ENCODE data around the gene HIVEP3.

HIVEP3 gene

DNA sequence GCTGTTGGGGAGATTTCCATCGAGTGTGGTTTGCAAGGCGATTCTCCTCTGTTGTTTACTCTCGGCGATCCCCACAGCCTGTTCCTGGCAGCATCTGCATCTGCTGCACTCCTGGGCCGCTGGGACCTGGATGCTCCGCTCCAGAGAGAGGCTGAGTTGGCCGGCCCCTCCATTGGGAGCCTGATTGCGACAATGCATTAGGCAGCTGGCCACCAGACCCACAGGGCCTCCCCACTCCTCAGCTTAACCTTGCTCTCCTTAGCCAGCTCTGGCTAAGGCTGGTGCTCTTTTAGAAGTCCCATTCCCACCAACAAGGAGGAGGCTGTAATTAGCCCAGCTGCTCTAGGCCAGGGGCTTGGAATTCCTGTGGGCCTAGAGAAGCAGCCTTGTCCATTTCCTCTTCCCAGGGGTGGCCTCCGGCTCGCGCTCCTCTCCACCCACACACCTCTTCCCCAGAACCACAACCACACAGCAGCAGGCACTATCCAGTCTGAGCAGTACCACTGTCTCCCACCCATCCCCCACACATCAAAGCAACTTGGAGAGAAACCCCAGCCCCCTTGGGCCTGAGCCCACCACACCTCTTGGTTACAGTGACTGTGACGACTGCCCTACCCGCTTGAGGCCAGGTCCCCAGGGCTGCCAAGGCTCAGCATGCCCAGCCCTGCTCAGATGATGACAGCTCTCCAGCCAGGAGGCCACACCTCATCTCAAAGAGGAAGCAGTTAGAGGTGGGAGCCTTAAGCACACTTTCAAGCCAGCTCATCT is 240.4 kb downstream of the HIVEP3 start:
- no peak for DNase-seq

DNA sequence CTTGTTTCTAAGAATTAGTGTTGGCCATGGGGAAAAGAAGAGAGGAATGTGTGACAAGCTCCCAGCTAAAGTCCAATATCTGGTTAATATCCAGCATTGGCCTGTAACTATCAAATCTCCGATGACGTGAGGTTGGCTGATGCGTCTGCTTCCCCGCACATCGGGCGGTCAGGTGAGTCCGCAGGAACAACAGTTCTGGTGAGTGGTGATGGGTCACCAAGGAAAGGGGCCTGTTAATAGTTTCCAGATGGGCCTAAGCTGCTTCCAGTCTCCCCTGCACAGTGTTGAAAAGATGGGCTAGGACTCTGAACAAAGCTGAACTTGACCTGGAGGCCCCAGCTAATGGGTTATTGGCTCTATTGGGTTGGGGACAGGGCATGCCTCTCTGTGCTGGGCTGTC is 241.1 kb downstream of the HIVEP3 start:
- no peak for DNase-seq

DNA sequence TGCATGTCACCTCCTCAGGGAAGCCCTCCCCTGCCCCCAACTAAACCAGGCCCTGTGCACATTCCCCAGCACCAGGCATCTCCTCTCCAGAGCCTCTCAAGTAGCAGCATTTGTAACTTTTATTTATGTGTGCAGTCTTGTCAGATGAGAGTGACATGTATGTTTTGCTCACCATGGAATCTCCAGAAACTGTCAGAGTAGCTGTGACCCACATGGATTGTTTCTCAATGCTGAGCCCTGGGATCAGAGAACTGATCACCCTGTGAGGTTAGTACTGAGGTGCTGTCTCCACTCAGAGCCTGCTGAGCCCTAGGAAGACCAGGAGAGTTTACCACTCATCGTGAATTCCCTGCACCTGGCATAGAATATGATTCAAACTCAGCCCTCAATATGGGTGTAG is 243.3 kb downstream of the HIVEP3 start:
- DNase-seq: no peak

DNA sequence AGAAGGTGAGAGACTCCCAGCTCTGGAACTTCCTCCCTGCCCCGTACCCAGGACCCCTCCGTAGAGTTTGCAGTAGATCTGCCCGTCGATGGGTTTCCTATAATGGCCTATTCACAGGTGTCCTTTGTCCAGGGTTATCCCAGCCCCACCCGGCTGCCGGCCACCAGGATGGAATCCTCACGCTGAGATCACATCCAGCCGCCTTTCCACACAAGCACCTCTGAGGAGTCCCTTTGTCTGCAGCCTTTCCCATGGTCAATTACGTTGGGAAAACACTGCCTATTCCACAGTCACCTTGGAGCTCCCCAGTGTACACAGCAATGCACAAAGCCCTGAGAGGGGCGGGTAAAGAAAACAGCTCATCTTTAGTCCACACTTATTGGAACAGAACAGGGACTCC is 244.2 kb downstream of the HIVEP3 start:
- no peak for DNase-seq

DNA sequence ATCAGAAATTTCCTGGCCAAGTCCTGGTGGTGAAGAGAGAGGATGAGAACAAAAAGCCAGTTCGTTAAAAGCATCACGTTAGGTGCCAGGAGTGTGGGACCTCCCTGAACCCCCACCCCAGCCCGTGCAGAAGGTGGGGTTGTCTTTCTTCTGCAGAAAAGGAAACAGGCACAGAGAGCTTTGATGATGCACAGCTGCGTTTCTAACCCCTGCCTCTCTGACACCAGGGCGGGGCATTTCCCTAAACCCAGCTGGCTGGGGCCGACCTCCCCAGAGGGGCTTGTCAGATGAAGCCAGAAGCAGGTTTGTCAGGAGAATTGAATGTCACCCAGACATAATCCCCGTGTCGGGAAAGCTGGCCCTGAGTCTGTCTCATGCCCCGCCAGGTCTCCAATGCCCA is 244.9 kb downstream of the HIVEP3 start:
- peak; percentile 33 for DNase-seq

DNA sequence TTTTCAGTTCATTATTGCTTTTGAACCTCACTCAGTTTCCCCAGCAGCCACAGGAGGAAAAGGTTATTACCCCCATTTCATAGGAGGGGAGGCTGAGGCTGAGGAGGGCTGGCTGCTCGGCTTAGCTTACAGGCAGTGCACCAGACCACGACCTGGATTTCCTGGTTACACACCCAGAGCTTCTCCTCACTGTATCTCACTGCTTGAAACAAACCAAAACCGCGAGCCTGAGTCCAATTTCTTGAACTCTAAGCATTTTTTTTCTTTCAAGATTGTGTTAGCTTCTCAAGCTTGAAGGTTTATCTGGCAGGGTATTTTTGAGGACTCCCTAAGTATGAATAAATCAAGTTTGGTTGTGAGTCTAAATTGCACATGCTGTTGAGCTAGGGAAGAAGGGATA is 245.3 kb downstream of the HIVEP3 start:
- peak; percentile 39 for DNase-seq

DNA sequence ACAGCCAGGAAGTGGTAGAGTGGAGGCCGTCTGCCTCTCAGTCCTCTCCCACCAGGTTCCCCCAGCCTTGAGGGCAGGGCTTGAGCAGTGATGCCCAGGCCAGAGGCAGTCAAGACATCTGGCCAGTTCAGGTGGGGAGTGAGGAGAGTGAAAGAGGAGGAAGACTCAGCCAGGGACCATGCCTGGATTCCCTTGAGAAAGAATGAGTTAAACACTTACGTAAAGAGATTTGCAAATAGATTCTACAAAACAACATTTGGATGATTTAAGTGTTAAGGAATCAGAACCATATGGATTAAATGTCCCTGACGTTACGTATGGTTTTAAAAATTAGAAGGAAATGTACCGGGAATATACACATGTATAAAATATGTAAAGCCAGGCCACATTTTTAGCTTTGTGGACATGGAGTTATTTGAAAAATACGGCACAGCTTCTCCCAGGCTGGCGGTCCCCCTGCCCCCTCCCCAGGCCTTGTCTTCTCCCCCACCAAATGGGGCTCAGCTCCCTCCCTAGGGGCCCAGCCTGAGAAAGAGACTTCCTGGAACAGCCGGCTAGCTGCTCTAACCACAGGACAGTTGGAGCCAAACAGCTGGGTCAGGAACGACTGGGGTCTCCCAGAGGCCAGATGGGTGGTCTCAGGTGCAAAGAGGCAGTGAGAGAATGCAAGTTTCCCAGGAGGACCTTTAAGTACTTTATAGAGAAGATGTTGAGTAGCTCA is 245.9 kb downstream of the HIVEP3 start:
- DNase-seq: no peak

DNA sequence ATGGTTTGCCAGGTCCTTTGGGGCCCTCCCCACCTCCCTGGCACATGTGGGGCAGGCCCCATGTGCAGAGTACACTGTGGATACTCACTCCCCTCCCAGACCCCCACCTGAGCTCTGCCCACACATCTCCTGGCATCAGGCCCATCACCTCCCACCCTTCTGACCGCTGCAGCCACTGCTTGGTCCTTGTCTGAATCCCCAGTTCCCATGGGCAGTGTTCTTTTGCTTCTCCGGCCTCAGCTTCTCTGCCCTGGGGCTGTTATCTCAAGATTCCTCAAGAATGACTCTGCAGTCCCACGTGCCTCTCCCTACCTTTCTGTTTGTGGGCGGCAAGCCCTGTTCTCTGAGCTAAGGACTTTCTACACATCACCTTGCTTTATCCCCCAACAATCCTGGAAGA is 246.5 kb downstream of the HIVEP3 start:
- DNase-seq: no peak

DNA sequence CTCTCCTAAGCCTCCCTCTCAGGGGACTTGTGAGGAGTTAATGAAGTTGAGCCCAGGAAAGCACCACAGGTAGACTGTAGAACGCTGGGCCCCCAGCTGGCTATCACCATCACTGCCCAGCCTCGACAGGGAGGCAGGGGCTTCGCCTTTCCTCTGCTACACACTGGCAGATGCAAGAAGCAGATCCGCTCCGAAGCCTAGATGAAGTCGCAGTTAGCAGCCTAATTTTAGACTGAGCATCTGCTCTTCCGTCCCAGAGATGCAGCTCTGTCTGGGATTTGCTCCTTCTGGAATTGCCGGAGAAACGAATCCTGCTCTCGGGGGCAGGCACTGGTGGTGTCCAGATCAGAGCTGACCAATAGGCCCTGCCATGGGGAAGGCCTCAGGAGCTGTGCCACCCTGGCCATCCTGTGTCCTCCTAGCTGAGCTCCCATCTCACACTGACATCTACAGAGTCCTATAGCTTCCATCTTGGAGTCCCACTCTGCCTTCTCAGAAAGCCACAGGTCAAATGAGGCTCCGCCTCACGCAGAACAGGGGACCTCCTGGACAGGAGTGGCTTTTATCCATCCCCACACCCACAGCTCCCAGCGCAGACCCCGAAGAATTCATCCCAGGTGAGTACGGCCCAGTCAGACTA is 247.5 kb downstream of the HIVEP3 start:
- no peak for DNase-seq

DNA sequence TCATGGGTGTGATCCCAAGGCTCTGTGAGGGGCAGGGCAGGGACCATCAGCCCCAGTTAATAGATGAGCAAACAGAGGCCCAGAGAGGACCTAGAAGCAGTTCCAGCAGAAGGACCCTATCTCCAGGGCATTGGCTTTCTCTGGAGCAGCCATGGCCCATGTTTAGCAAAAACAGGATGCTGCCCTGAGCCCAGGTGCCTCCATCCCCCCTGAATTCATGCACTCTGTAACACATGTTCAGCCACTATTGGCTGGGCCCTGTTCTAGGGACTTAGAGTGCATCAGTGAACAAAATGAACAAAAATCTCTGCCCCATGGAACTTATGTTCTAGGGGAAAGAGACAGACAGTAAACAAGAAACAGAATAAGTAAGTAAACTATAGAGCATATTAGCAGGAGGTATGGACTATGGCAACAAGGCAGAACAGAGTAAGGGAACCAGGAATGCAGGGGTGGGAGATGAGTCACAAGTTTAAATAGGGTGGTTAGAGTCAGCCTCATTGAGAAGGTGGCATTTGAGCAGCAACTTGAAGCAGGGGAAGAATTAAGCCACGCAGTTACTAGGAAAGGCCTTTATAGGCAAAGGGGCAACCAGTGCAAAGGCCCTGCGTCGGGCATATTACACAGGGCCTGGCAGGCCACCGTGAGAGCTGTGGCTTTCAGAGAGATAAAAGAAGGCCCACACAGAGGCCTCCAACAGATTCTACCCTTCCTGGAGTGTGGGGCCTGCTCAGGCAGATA is 248.3 kb downstream of the HIVEP3 start:
- DNase-seq: peak; percentile 43

DNA sequence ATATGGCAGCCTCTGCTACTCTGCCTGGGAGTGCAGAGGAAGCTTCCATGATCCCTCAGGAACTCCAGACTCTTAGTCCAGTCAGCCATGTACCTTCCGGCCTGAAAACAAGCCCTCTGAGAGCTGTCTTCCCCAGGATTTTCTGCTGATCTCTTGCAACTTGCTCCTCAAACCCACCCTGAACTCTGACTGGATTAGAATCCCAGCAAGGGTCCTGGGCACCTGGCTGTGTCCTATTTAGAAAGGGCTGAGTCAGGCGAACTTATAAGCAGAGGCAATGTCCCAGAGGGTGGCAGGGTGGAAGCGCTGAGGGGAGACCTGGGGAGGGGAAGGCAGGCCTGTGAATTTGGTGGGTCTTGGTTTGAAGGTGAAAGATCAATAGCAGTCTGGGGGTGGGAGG is 249.8 kb downstream of the HIVEP3 start:
- DNase-seq: no peak

DNA sequence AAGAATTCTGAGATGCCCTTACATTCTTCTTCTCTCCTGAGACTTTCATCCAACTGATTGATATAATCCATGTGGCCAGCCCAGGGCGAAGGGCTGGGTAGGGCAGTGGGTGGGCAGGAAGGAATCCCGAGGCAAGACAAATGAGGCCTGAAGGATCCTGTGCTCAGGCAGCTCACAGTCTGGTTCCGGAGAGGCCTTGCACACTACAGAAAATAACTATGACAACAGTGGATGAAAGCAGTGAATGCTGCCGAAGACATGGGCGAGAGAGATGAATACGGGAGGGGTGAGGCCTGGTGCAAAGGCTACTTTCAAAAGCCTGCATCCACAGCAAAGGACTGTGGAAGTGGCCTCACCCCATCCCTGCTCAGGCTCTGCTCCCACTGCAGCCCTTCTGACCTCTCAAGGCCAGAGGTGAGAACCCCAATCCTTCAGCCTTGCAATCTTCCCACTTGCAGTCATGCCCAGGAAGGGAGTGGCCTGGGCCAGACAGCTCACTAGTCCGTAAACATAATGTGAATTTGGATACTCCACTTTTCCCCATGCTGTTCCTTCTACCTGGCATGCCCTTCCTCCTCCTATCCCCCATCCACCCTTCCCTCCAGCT is 250.6 kb downstream of the HIVEP3 start:
- no peak for DNase-seq

DNA sequence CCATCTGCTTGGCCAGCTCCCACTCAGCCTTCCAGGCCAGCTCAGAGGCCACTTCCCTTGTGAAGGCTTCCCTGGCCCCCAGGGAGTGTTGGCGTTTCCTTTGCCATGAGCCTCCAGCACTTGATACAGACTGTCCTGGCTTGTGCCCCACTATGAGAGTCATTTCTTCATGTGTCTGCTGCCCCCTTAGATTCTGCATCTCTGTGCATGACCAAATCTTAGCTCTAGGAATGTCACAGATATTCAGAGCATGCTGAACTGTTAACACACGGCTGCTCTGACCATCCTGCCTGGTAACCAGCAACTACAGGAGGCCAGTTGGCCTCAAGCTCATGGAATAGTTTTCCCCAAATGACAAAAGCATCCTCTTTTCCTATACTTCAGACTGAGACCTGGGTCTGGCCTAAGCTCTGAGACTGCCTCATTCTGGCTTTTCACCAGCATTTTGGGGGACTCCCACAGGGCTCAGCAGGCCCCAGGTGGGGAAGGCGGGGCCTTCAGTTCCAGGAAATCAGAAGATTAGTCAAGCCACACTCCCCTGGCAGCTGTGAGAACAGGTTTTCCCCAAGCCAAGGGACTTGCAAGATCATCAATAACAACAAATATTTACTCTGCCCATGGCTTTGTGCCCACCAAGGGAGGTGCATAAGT is 251.6 kb downstream of the HIVEP3 start:
- peak; percentile 81 for DNase-seq

DNA sequence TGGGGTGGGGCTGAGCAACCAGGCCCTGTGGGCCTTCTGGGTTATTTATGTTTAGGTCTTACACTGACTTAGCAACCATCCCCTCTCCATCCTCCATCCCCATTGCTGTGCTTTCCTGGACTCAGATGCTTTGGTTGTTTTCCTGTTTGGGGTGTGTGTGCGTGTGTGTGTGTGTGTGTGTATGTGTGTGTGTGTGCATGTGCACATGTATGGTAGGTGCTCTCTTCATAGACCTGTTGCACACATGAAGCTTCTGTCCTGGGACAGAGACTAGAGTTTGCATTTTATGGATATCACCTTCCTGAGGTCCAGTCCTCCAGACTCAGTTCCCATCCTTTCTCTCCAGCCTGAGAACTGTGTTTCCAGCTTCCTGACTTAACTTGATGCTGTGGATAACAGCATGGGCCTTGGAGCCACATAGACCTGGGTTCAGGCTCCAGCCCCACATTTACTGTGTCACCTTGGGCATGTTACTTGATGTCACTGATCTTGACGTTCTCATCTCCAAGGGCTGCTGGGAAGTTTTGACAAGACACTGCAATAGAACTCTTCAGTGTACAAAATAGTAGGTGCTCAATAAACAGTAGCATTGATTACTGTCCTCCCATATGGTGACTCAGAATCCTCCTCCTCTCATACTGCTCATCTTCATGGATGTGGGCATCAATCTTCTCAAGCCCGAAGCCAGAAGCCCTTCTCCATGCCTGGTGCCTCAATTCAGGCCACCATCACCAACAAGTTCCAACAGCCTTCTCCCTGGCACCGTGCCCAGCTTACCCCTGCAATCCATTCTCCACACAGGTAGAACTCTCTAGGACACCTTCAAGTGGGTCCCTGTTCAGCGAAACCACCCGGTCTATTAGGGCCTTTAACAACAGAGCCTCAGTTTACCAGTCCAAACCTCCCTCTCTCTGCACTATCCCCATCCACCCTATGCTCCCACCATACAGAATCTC is 252.5 kb downstream of the HIVEP3 start:
- DNase-seq: no peak

DNA sequence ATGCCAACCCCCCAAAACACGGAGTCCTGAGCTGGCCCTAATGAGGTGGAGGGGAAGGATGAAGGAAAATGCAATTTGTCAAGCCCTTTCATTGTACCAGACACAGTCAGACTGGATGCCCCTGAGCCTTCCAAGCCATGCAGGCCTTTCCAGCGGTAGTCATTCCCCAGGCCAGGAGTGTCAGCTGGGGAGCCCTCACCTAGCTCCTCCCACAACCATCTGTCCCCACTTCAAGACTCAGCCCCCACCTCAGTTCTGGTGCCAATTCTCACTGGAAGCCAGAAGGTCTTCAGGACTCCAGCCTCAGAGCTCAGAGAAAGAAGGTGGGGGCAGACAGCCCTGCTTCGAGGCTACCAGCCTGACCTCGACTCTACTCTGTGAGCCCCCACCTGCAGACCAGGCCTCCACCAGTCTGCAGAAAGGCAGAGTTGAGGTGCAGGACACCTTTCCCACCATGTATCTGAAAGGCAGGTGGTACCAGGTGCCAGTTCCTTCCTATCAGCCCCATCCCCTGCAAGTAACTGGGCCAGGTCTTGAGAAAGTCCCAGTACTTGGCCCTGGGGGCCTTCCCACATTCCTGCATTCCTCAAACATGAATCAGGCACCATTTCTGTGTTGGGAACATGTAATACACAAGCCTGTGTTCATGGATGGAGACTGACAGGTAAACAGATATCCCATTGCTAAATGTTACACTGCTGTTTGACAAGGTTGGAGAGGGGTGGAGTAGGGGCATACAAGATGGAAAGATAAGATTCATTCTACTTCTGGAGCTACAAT is 253.7 kb downstream of the HIVEP3 start:
- no peak for DNase-seq

DNA sequence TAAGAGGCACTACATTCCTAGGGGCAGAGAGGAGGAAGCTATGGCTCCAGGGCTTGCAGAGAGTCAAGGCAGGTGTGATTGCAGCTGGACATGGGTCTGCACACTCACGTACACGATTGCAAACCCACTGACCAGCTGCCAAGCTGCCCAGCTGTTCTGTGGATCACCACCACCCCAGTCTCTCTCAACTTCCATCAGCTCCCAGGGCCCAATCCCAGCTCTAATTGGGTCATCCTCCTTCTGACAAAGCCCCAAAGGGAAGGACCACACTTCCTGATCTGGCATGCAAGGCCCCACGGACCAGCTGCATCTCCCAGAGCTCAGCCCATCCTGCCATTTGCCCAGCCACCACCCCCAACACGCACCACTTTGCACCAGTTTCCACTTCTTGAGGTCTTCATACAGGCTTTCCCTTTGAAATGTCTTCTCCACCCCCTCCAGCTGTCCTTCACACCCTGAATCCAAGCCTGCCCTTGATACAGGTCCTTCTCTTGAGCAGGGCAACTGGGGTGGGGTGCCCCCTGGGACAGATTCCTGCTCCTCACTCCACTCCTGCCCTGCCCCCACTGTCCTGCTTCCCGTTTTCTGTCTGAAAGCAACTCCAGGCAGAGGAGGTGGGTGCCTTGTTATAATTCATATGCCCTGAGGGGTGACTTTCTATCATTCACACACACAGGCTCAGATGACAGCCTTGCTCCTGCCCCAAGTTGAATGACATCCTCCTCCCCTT is 254.9 kb downstream of the HIVEP3 start:
- DNase-seq: no peak

DNA sequence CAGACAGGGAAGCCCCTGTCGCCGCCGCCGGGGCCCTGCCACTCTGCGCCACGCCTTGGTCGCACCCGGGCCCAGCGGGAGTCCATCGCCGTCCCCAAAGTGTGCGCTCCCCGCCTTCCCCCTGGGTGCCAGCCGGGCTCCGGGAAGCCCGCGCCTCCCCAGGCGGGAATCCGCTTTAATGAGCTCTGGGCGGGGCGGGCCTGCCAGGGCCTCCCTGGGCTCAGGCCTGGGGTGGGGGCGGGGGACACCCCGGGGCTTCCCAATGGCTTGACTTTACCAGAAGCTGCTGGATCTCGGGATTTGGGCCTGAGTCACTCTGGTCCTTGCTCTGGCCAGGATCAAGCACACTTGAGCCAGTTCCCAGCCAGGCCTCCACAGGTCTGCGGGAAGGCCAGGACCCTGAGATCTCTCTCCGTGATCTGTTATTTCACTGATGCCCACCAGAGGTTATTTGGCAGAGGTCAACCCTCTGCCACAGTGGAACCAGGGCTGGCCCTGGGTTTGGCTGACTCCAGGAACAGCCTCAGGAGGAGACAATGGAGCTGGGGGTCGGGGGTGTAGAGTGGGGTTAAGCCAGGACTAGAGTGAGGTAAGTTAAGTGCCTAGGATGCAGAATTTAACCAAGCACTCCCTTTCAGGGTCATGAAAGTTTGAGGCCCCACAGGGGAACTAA is 255.8 kb downstream of the HIVEP3 start:
- no peak for DNase-seq

DNA sequence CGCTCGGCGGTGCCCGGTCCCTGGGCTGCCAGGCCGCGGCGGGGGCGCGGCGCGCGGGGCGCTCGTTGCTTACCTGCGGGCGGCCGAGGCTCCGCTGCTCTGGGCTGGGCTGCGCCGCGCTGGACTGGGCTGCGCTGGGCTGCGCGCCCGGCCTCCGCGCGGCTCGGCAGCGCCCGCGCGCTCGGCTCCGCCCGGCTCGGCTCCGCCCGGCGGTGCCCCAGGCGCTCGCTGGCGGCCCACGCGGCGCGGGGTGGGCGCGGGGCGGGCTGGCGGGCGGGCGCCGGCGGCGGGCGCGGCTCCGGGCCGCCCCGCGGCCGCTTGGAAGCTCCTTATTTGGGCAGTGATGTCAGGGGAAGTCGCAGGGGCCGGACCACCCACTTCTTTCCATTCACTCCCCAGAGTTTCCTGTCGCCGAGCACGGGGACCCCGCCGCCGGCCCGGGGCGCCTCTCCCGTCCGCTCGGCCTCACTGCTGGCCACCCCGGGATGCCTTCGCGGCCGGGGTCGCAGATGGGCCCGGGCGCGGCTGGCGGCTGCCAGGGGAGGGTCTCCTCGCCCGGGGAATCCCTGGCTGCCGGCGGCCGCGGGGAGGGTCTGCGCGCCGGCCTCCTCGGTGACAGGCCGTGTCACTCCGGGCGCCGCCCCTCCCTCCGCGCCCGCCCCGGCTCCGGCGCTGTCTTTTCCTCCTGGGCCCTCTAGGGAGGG is 256.5 kb downstream of the HIVEP3 start:
- peak; percentile 78 for DNase-seq
